ENCODE results near the gene NFIA.
"Not testable (repeated sequence)": the region's sequence is repeated elsewhere in the genome, so short reads cannot be mapped to it uniquely, and the experiment has no call there.

Gene NFIA

DNA sequence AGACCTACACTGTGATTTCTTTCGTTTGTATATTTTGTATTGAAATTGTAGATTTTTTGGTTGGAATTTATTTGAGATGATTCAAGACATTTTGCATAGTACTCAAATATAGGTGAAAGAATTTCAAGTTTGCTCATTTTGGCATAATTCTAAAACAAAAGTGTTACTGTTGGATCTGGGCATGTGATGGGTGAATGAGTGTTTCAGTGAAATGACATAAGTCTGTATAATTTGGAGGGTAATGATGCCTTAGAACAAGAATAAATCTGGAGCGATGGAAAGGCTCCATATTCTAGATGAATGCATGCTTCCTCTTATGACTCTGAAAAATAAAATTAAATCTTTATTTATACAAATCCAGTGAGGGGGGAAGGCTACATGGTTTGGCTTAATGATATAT is 41.0 kb downstream of the NFIA start:
- H3K27me3 ChIP-seq (replicated peaks; ENCODE audit: insufficient read depth, low read length): no peaks in the 10 kb centered on the region
- no peaks in the 10 kb centered on the region for H3F3A ChIP-seq (ENCODE audit: insufficient read depth, low read length)
- H3K4me2 ChIP-seq (ENCODE audit: low read depth, low read length): no peak overlapping the region
- no peaks in the 10 kb centered on the region for H4K20me1 ChIP-seq (ENCODE audit: insufficient read depth, low read length)
- no peaks in the 10 kb centered on the region for H3K9me3 ChIP-seq (replicated peaks; ENCODE audit: insufficient read depth, low read length)
- H3K4me3 ChIP-seq (ENCODE audit: low read length): no peak overlapping the region
- no peak overlapping the region for H2AFZ ChIP-seq (ENCODE audit: low read length)
- H3K27ac ChIP-seq (ENCODE audit: low read length): no peak overlapping the region
- no peak for DNase-seq
- H3K79me2 ChIP-seq (ENCODE audit: low read length): no peaks in the 10 kb centered on the region
- no peak for TF ChIP-seq EZH2phosphoT487 (IDR thresholded peaks at IDR 0.05; ENCODE audit: low read length)
- H3K36me3 ChIP-seq (replicated peaks; ENCODE audit: insufficient read depth, low read length): no peaks in the 10 kb centered on the region
- H3K9ac ChIP-seq (ENCODE audit: low read length): no peak overlapping the region
- H3K4me1 ChIP-seq (ENCODE audit: low read length): no peaks in the 10 kb centered on the region
- no peaks in the 10 kb centered on the region for H3K9me2 ChIP-seq (replicated peaks; ENCODE audit: insufficient read depth, low read length)

- no peaks in the 10 kb centered on the region for H3K9me3 ChIP-seq (replicated peaks; ENCODE audit: insufficient read depth, low read length)
- no peaks in the 10 kb centered on the region for H3K36me3 ChIP-seq (replicated peaks; ENCODE audit: insufficient read depth, low read length)
- no peak overlapping the region for H2AFZ ChIP-seq (ENCODE audit: low read length)
- no peak overlapping the region for H3K27ac ChIP-seq (ENCODE audit: low read length)
- no peak overlapping the region for H3K4me2 ChIP-seq (ENCODE audit: low read depth, low read length)
- H3K27me3 ChIP-seq (replicated peaks; ENCODE audit: insufficient read depth, low read length): no peaks in the 10 kb centered on the region
- no peaks in the 10 kb centered on the region for H3K4me1 ChIP-seq (ENCODE audit: low read length)
- H3K79me2 ChIP-seq (ENCODE audit: low read length): no peaks in the 10 kb centered on the region
- no peaks in the 10 kb centered on the region for H3F3A ChIP-seq (ENCODE audit: insufficient read depth, low read length)
- H4K20me1 ChIP-seq (ENCODE audit: insufficient read depth, low read length): no peaks in the 10 kb centered on the region
- no peak for TF ChIP-seq EZH2phosphoT487 (IDR thresholded peaks at IDR 0.05; ENCODE audit: low read length)
- no peak for DNase-seq
- H3K4me3 ChIP-seq (ENCODE audit: low read length): no peak overlapping the region
- H3K9me2 ChIP-seq (replicated peaks; ENCODE audit: insufficient read depth, low read length): no peaks in the 10 kb centered on the region
- no peak overlapping the region for H3K9ac ChIP-seq (ENCODE audit: low read length)
Observed at GRCh38 chr1:61124078-61124477, 41.7 kb downstream of the NFIA start.

DNA sequence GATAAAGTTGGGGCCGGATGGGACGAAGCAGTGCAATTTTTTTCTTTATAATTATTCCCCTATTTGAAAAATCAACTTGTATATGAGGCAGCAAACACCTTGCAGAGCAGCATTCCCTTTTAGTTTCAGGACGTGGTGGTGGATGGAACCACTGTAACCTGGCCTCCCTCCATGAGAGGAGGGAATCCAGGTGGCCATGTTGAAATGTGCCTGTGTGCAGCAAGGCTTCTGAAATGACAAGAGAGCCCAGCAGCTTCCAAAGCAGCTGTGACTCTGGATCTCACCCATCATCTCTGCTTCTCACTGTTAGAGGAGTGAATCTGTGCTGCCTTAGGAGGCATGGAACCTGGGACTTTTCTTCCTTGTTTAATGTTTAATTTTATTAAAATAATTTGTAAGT is 42.3 kb downstream of the NFIA start:
- Histone ChIP-seq H3K27me3 (replicated peaks; ENCODE audit: insufficient read depth, low read length) (no peaks in the 10 kb centered on the region), H2AFZ (ENCODE audit: low read length) (no peak overlapping the region), H3K9ac (ENCODE audit: low read length) (no peak overlapping the region), H3K36me3 (replicated peaks; ENCODE audit: insufficient read depth, low read length) (no peaks in the 10 kb centered on the region), H3F3A (ENCODE audit: insufficient read depth, low read length) (no peaks in the 10 kb centered on the region), H3K4me1 (ENCODE audit: low read length) (no peaks in the 10 kb centered on the region), H3K4me3 (ENCODE audit: low read length) (no peak overlapping the region), H3K79me2 (ENCODE audit: low read length) (no peaks in the 10 kb centered on the region), H3K9me2 (replicated peaks; ENCODE audit: insufficient read depth, low read length) (no peaks in the 10 kb centered on the region), H4K20me1 (ENCODE audit: insufficient read depth, low read length) (no peaks in the 10 kb centered on the region), H3K27ac (ENCODE audit: low read length) (no peak overlapping the region), H3K9me3 (replicated peaks; ENCODE audit: insufficient read depth, low read length) (no peaks in the 10 kb centered on the region), H3K4me2 (ENCODE audit: low read depth, low read length) (no peak overlapping the region)
- TF ChIP-seq EZH2 (optimal IDR thresholded peaks at IDR 0.05; ENCODE audit: low read depth, low read length) (no peak), EZH2phosphoT487 (IDR thresholded peaks at IDR 0.05; ENCODE audit: low read length) (no peak)
- TF ChIP-seq, protein P1, sequence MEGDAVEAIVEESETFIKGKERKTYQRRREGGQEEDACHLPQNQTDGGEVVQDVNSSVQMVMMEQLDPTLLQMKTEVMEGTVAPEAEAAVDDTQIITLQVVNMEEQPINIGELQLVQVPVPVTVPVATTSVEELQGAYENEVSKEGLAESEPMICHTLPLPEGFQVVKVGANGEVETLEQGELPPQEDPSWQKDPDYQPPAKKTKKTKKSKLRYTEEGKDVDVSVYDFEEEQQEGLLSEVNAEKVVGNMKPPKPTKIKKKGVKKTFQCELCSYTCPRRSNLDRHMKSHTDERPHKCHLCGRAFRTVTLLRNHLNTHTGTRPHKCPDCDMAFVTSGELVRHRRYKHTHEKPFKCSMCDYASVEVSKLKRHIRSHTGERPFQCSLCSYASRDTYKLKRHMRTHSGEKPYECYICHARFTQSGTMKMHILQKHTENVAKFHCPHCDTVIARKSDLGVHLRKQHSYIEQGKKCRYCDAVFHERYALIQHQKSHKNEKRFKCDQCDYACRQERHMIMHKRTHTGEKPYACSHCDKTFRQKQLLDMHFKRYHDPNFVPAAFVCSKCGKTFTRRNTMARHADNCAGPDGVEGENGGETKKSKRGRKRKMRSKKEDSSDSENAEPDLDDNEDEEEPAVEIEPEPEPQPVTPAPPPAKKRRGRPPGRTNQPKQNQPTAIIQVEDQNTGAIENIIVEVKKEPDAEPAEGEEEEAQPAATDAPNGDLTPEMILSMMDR (IDR thresholded peaks at IDR 0.05; ENCODE audit: low read length): no peak
- DNase-seq: no peak

DNA sequence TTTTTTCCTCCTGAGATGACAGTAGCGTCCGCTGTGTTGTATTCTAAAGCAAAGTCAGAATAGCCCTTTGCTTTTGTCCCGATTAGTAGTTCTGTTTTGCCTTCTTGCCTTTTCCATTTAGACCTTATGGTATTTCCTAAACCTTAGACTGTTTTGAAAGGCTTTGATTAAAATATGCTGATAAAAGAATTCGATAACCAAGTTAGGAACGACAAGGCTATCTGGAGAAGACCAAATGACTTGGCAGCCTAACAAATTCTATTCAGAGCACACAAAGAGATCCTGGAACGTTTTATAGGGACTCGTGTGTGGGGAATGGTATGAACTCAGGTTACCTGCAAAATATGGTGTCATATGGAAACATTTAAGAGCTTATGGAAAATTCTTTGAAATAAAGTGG is 42.9 kb downstream of the NFIA start:
- H3F3A ChIP-seq (ENCODE audit: insufficient read depth, low read length): no peaks in the 10 kb centered on the region
- TF ChIP-seq EZH2phosphoT487 (IDR thresholded peaks at IDR 0.05; ENCODE audit: low read length): no peak
- no peaks in the 10 kb centered on the region for H3K79me2 ChIP-seq (ENCODE audit: low read length)
- H3K36me3 ChIP-seq (replicated peaks; ENCODE audit: insufficient read depth, low read length): no peaks in the 10 kb centered on the region
- no peak overlapping the region for H3K4me3 ChIP-seq (ENCODE audit: low read length)
- no peaks in the 10 kb centered on the region for H3K27me3 ChIP-seq (replicated peaks; ENCODE audit: insufficient read depth, low read length)
- no peak overlapping the region for H3K4me2 ChIP-seq (ENCODE audit: low read depth, low read length)
- no peak overlapping the region for H2AFZ ChIP-seq (ENCODE audit: low read length)
- no peaks in the 10 kb centered on the region for H3K9me3 ChIP-seq (replicated peaks; ENCODE audit: insufficient read depth, low read length)
- no peaks in the 10 kb centered on the region for H3K9me2 ChIP-seq (replicated peaks; ENCODE audit: insufficient read depth, low read length)
- H4K20me1 ChIP-seq (ENCODE audit: insufficient read depth, low read length): no peaks in the 10 kb centered on the region
- no peak for DNase-seq
- H3K27ac ChIP-seq (ENCODE audit: low read length): no peak overlapping the region
- H3K9ac ChIP-seq (ENCODE audit: low read length): no peak overlapping the region
- no peaks in the 10 kb centered on the region for H3K4me1 ChIP-seq (ENCODE audit: low read length)

- H3F3A ChIP-seq (ENCODE audit: insufficient read depth, low read length): no peaks in the 10 kb centered on the region
- H3K4me1 ChIP-seq (ENCODE audit: low read length): no peaks in the 10 kb centered on the region
- no peak overlapping the region for H2AFZ ChIP-seq (ENCODE audit: low read length)
- no peak overlapping the region for H3K4me2 ChIP-seq (ENCODE audit: low read depth, low read length)
- no peak for DNase-seq
- no peak overlapping the region for H3K27ac ChIP-seq (ENCODE audit: low read length)
- H3K9me3 ChIP-seq (replicated peaks; ENCODE audit: insufficient read depth, low read length): no peaks in the 10 kb centered on the region
- H3K36me3 ChIP-seq (replicated peaks; ENCODE audit: insufficient read depth, low read length): no peaks in the 10 kb centered on the region
- no peaks in the 10 kb centered on the region for H3K79me2 ChIP-seq (ENCODE audit: low read length)
- TF ChIP-seq EZH2phosphoT487 (IDR thresholded peaks at IDR 0.05; ENCODE audit: low read length): no peak
- TF ChIP-seq, protein P1 (IDR thresholded peaks at IDR 0.05; ENCODE audit: low read length): no peak
- no peak for TF ChIP-seq EZH2 (optimal IDR thresholded peaks at IDR 0.05; ENCODE audit: low read depth, low read length)
- H3K9me2 ChIP-seq (replicated peaks; ENCODE audit: insufficient read depth, low read length): no peaks in the 10 kb centered on the region
- H4K20me1 ChIP-seq (ENCODE audit: insufficient read depth, low read length): no peaks in the 10 kb centered on the region
- no peak overlapping the region for H3K4me3 ChIP-seq (ENCODE audit: low read length)
- no peak overlapping the region for H3K9ac ChIP-seq (ENCODE audit: low read length)
- no peaks in the 10 kb centered on the region for H3K27me3 ChIP-seq (replicated peaks; ENCODE audit: insufficient read depth, low read length)
Observed at GRCh38 chr1:61125895-61126294, 43.5 kb downstream of the NFIA start.

- H3K4me1 ChIP-seq (ENCODE audit: low read length); H3K27ac ChIP-seq (ENCODE audit: low read length); H3F3A ChIP-seq (ENCODE audit: insufficient read depth, low read length); H3K27me3 ChIP-seq (replicated peaks; ENCODE audit: insufficient read depth, low read length); H3K36me3 ChIP-seq (replicated peaks; ENCODE audit: insufficient read depth, low read length); H3K4me2 ChIP-seq (ENCODE audit: low read depth, low read length); DNase-seq; H3K9ac ChIP-seq (ENCODE audit: low read length); H2AFZ ChIP-seq (ENCODE audit: low read length); H3K9me3 ChIP-seq (replicated peaks; ENCODE audit: insufficient read depth, low read length); H3K9me2 ChIP-seq (replicated peaks; ENCODE audit: insufficient read depth, low read length); H3K79me2 ChIP-seq (ENCODE audit: low read length); H3K4me3 ChIP-seq (ENCODE audit: low read length); H4K20me1 ChIP-seq (ENCODE audit: insufficient read depth, low read length): not testable (repeated sequence)
Observed at GRCh38 chr1:61126843-61127242, 44.5 kb downstream of the NFIA start.
